GM18873 (cell line): ENCODE measurements around the gene KDM4C.
"Not testable (repeated sequence)": the region's sequence is repeated elsewhere in the genome, so short reads cannot be mapped to it uniquely, and the experiment has no call there.

Experiments used
- ATAC-seq: cut with Tn5 transposase; IDR thresholded peaks from one replicate; pipeline ENCODE4 v1.9.1; 2021; ENCODE audit warnings: mild to moderate bottlenecking, moderate library complexity, moderate number of reproducible peaks; ENCODE audit not compliant: unreplicated experiment, low FRiP score

KDM4C gene

DNA sequence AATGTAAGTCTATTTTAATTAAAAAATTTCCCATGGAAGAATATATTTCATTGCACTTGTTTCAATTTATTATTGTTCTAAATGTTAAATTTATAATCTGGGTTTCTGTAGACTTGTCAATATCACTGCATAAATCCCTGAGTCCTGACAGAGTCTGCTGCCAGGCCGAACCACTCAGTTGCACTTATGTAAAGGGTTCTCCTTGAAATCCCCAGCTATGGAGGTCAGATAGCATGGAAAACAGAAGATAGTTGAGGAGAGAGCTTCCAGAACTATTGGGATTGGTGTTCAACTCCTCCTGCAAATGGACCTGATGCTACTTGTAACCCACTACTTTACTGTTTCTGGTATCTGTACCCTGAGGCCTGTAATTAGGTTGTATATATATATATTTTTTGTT lies 37.2 kb downstream of the KDM4C start:
- ATAC-seq: no peak

DNA sequence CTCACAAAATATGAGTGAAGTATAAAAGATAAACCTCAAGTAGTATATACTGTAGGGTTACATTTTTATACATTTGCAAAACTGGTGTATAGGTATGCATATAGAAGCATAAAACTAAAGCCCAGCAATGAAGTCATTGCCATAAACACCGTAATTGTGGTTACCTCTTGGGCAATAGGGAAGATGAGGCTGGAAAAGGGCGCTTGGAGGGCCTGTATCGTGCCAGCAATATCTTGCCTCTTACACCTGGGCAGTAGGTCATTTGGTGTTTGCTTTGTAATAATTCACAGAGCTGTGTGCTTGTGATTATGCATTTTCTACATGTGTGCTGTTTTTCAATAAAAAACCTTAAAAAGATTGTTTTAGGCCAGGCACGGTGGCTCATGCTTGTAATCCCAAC lies 45.2 kb downstream of the KDM4C start:
- no peak for ATAC-seq

DNA sequence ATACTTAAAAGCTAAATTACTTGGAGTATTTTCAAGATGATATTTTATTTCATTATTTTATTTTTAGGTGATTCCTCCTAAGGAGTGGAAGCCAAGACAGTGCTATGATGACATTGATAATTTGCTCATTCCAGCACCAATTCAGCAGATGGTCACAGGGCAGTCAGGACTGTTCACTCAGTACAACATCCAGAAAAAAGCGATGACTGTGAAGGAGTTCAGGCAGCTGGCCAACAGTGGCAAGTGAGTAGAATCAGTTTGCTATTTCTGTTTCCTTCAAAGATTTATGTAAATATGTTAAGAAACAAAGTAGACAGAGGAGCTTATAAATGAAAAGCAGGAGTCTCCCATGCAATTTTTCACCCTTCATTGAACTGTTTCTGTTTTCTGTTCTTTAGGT lies 47.8 kb downstream of the KDM4C start:
- no peak for ATAC-seq

DNA sequence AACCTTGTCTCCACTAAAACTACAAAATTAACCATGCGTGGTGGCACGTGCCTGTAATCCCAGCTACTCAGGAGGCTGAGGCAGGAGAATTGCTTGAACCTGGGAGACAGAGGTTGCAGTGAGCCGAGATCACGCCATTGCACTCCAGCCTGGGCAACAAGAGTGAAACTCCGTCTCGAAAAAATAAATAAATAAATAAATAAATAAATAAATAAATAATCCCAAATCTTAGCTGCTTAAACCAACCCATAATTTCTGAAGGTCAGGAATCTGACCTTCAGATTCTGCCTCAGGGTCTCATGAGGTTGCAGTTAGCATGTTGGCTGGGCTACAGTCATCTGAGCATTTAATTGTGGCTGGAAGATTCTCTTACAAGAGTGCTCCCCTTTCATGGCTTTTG lies 48.5 kb downstream of the KDM4C start:
- ATAC-seq: not testable (repeated sequence)

DNA sequence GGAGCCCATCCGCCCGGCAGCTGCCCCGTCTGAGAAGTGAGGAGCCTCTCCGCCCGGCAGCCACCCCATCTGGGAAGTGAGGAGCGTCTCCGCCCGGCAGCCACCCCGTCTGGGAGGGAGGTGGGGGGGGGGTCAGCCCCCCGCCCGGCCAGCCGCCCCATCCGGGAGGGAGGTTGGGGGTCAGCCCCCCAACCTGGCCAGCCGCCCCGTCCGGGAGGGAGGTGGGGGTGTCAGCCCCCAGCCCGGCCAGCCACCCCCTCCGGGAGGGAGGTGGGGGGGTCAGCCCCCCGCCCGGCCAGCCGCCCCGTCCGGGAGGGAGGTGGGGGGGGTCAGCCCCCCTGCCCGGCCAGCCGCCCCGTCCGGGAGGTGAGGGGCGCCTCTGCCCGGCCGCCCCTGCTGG lies 49.9 kb downstream of the KDM4C start:
- not testable (repeated sequence) for ATAC-seq

DNA sequence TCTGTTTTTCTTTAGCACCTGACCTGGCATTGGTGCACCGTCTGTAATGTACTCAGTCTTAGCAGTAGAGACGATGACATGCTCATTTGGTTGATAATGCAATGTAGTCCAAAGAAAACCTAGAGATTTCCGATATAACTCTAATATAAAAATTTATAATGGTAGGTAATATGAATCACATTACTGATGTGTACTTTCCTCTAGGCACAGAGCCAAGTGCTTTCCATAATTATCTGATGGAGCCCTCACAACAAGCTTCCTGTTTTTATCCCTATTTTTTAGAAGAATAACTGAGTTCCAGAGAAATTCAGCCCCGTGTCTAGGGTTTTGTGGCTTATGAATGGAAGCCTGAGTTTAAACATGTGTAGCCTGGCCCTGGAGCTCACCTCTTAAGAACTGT lies 53.7 kb downstream of the KDM4C start:
- no peak for ATAC-seq

DNA sequence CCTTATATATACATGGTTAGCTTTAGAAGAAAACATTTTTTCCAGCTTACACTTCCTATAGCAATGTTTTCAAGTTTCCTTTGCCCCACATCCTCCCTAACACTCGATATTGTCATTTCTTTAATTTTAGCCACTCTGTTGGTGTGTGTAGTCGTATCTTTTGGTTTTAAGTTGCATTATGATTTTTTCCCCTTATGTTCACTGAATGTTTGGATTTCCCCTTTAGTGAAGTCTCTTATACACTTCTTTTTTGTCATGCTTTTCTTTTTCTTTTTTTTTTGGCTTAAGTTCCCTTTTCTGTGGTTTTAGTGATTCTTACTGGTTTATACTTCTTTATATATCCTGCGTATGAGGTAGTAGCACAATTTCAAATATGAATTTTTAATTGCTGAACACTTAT lies 58.8 kb downstream of the KDM4C start:
- ATAC-seq: no peak

DNA sequence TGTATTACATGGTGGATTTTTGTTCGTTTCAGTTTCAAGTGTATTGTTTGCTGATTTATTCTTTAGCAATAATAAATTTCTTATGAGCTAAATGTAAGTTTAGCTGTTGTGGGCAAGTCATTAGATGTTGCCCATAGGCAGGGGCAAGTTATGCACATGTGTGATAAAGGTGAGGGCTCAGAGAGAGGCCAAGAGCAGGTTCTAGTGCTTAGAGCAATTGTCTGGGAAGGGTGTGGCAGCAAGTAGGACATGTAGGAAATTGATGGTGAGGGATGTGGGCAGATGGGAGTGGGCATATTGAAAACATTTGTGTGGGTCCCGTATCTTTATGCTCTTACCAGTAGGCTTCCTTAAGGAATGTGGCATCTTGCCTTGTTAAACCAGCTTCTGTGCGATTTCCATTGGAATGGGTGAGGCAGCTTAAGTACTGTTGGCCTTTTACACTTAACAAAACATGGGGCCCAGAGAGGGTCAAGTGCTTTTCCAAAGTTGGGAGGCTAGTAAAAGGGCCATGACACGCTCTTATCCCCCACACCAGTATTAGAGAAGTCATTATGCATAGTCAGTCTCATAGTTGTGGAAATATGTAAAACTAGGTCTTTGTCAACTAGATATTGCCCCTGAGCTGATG lies 60.6 kb downstream of the KDM4C start:
- ATAC-seq: no peak

DNA sequence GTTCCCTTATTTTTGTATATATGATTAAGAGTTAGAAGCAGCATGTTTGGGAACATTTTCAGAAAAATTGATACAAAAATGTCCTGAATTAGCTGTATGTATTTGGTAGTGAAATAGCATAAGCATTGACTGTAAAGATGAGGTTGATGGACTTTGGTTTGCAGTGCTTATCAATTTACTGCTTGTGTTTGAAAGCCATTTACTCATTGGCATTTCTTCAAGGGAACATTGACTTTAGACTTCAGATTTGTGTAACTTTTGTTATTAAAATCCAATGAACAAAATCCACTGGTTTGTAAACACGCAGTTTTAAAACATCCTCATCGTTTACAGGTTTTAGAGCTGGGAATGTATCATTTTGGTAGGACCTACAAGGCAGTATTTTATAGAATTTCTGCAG lies 61.3 kb downstream of the KDM4C start:
- ATAC-seq: no peak

DNA sequence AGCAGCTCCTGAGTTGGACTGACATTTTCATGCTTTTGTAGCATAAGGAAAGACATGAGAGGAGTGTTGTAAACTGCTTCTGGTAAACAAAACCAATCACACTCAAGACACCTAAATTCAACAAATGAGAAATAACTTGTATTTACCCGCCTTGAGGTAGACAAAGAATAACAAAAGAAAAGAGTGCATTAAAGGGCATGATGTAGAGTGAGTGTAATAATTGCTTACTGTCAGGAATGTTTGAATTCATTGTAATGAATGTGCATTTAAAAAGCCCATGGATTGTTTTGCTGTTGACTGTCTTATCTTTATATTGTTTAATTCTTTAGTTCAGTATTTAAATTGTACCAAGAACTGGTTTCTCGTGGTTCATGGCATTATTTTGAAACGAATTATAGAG lies 61.8 kb downstream of the KDM4C start:
- ATAC-seq: no peak

DNA sequence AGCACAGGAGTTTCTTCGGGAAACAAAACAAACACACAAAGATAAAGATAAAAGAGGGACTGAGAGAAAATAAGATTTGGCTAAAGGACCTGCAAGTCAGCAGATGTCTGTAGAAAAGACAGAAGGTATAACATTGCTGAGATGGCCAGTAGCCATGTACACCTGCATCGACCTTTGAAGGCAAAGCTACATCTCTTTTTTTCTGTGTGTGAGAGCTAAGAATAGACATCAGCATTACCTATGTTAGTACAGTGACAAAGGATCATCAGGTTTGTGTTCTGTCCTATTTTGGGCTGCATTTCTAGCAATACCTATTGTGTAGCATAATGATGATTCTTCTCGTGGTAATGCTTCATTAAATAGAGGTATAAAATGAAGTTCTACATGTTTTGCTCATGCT lies 64.9 kb downstream of the KDM4C start:
- no peak for ATAC-seq

DNA sequence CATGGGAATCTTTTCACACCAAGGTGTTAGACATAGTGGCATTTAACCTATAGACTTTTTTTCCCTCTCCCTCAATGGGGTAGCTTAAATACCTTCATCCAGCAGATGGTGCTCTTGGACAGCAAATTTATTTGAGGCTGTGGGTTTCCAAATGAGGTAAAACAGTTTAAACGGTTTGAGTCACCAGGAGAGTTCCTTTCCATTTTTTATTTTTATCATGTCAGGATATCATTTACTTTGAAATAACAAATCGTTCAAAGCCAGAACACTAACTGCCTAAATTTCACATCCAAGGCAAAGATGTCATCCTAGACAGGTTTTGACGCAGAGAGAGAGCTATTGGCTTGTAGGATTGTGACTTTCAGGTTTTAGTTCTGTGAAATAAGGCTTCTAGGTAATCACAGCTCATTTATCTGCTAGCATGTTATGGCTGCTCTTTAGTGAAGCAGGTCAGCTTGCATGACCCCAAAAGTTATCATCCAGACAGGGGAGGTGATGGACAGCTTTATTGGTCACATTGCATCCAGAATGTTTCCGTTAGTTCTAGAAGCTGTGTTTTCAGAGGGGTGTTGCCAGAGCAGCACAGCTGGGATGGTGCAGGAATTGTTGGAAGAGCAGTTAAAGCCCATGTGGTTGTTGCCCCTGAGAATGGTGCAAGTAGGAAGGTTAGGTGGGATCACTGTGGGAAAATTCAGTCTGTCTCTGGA lies 69.8 kb downstream of the KDM4C start:
- ATAC-seq: no peak

DNA sequence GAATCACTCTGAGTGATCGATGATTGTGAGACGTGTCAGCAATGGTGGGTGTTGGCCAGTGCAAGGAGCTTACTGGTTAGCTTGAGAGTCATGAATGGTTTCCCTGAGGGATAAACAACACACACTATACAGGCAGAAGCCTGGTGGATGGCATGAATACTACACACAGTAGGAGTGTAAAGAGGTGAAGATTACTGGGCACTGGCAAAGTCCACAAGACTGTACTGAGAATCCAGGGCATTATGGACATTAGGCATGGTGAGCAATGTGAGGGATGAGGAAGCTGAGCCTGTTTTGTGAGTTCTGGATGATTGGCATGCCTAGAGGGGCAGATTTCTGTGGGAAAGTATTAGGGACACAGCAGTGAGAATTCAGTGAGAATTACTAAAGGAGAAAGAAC lies 71.3 kb downstream of the KDM4C start:
- ATAC-seq: no peak

DNA sequence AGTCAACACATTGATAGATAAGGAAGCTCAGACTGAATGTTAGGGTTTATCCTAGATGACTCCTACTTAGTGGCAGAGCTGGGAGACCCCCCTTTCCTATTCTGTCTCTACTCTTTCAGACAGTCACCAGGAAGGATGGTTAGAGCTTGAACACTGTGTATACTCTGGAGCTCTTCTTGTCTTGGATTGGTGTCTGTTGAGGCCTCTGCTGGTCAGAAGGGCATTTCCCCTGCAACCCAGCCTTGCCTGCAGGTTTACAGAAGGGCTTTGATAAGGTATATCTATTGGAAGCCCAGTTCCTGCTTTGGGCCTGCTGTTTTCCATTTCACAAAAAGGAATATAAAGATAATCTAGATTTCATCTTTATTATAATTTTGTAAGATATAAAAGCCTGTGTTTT lies 71.8 kb downstream of the KDM4C start:
- no peak for ATAC-seq

DNA sequence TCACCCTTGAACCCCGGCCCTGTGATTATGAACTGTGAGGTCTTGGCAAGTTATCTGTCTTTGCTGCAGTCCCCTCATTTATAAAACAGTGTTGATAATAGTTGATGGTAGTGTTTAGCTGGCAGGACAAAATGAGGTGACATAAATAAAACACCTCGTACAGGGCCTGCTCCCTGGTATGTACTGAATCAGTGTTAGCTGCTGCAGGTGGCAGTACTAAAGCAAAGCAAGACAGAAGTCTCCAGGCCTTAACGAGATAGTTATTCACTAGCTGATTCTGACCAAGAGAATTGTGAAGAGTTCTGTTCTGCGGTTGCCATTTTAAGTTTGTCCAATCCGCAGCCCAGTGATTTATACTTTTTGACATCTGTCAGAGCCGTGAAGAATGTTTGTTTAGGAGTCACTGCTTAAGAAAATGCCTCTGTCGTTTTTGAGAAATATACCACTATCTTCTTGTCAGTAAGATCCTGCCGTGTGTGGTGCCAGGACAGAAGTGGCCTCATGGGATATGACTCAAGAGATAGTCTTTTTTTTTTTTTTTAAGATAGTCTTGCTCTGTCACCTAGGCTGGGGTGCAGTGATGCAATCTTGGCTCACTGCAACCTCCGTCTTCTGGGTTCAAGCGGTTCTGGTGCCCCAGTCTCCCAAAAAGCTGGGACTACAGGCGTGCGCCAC lies 75.9 kb downstream of the KDM4C start:
- ATAC-seq: no peak

DNA sequence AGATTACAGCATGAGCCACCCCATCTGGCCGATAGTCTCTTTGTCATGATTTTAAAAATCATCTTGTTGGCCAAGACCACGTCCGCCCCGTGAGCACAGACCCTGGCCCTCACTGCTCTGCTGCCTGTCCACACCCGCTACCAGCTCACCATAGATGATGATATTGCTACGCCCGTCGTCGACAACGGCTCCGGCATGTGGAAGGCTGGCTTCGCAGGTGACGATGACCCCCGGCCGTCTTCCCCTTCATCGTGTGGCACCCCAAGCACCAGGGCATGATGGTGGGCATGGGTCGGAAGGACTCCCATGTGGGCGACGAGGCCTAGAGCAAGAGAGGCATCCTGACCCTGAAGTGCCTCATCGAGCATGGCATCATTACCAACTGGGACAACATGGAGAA lies 76.5 kb downstream of the KDM4C start:
- no peak for ATAC-seq

DNA sequence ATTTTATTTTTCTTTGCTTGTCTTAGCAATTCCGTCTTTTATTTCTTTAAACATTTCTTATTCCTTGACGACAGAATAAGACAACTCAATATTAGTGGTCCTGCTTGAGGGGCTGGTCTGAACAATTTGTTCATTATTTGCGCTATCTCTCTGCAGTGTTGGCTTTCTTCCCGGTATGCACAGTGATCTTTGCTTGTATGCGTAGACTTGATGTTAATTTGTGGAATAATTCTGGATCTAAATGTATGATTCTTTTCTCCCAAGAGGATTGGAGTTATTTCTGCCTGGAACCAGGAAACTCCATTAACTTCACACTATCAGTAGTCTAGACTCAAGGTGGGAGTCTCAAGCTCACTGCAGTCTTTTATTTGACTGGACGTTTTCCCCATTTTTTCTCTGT lies 80.4 kb downstream of the KDM4C start:
- no peak for ATAC-seq

DNA sequence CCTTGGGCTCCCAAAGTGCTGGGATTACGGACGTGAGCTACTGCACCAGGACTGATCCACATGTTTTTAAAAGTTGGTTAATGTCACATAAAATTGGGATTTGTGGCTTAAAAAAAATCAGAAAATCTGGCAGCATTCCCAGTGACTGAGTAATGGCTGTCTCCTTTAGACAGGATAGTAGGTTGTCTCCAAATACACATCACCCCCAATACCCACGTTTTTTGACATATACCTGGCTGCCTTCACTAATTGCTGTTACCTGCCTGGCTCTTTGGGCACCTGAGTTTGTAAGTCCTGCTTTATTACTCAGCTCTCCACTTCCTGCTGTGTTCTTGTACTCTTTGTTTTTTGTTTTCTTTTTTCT lies 84.8 kb downstream of the KDM4C start:
- ATAC-seq: no peak

DNA sequence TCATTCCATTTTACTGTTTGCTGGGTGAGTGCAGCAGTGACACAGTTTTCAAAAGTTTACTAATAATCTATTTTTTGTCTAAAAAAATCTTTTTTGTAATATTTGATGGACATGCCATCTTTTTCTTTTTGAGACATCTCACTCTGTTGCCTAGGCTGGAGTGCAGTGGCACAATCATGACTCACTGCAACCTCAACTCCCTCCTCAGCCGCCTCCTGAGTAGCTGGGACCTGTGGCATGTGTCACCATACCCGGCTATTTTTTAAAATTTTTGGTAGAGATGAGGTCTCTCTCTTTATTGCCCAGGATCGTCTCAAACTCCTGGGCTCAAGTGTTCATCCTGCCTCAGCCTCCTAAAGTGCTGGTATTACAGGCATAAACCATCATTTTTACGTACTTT lies 86.0 kb downstream of the KDM4C start:
- ATAC-seq: no peak

DNA sequence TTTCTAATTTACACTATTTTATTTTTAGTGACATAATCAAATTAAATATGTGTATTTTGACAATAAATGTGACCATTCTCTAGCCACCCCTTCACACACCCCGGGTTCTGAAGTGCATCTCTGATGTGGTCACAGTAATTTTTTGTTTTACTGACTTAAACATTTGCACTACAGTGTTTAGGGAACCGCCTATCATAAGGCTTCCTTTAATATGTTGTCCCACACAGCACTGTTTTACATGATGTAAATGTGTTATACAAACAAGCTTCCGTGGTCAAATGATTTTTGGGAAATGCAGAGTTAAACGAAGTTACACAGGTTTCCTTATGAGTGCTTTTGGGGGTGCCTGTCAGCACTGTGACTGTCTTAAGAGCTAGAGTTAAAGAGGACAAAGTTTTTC lies 86.5 kb downstream of the KDM4C start:
- no peak for ATAC-seq

DNA sequence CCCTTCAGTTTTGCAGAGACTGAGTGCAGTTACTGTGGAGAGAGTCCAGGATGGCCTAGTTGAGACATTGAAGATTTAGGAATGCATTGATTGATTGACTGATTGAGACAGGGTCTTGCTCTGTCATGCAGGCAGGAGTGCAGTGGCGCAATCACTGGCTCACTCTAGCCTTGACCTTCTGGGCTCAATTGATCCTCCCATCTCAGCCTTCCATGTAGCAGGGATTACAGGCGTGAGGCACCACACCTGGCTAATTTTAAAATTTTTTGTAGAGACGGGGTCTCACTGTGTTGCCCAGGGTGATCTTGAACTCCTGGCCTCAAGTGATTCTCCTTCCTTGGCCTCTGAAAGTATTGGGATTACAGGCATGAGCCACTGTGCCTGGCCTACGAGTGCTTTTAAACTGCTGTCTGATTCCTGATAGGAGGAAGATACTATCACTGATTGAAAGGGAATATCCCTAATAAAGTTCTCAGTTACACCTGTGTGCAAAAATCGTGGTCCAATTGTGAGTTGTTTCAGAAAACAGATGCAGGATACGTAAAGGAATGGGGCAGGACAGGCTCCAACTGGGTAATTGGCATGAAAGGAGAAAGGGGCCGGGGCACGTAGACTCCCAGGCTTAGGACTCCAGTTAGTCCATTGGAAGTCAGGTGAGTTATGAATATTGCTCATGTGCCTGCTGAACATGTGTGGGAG lies 87.5 kb downstream of the KDM4C start:
- ATAC-seq: no peak
